Panc1 (cell line): Measurements from ENCODE around the gene CMTM6. TPM values are rescaled to one million over a fixed set of nuclear protein-coding genes. Genes with fewer than 3 reads are reported as not detected.

Experiments
- ATAC-seq: fragments of 200-7000 bp; cut with Tn5 transposase; 2 replicates; pipeline ENCODE4 v1.9.1; 2020; ENCODE audit warnings: mild to moderate bottlenecking, moderate library complexity
- BruUV-seq: library from RNA; stranded (reverse); fragments of 400-500 nt; replicated peaks from 2 replicates; lab custom pipeline; 2021; lab: Mats Ljungman, UMichigan
- CTCF ChIA-PET: fragments of 300-600 bp; sonication (Branson Sonifier 250); formaldehyde crosslinking; loops from one replicate; lab custom pipeline; 2022; ENCODE audit warnings: antibody characterized with exemption; lab: Charles Lee
- POLR2A ChIA-PET: fragments of 300-600 bp; sonication (Branson Sonifier 250); formaldehyde crosslinking; loops from one replicate; lab custom pipeline; 2022; ENCODE audit warnings: antibody characterized with exemption; lab: Charles Lee
- DNase-seq: peaks from one replicate; pipeline ENCODE4 v3.0.0-alpha.2; 2010; ENCODE audit warnings: low read depth, low spot score
- H3K27ac ChIP-seq: 2 replicates; pipeline ENCODE4 v1.5.1; 2011; ENCODE audit warnings: mild to moderate bottlenecking, low read length, inconsistent platforms
- H3K27me3 ChIP-seq: fragments of 200-500 bp; sonication (Bioruptor generic); 2 replicates; pipeline ENCODE4 v1.6.0; 2014; ENCODE audit warnings: low read length, inconsistent platforms; ENCODE audit not compliant: control insufficient read depth, insufficient read depth
- H3K36me3 ChIP-seq: fragments of 200-500 bp; sonication (Bioruptor generic); 2 replicates; pipeline ENCODE4 v1.5.1; 2014; ENCODE audit warnings: inconsistent platforms, mild to moderate bottlenecking, low read length, moderate library complexity; ENCODE audit not compliant: control insufficient read depth, insufficient read depth
- H3K4me1 ChIP-seq: 2 replicates; pipeline ENCODE4 v1.5.1; 2011; ENCODE audit warnings: inconsistent platforms, mild to moderate bottlenecking, low read length, moderate library complexity; ENCODE audit not compliant: control insufficient read depth, insufficient read depth
- H3K4me3 ChIP-seq, 2 experiments: 2 replicates each; pipeline ENCODE4 v1.5.1; 2011 to 2012; ENCODE audit warnings: low read depth in 2 of 2, low read length in 2 of 2, mild to moderate bottlenecking in 2 of 2, inconsistent platforms in 1 of 2, moderate library complexity in 1 of 2
- H3K9me3 ChIP-seq: fragments of 200-500 bp; sonication (Bioruptor generic); 2 replicates; pipeline ENCODE4 v1.5.1; 2014; ENCODE audit warnings: low read depth, mild to moderate bottlenecking, inconsistent platforms, low read length, moderate library complexity; ENCODE audit not compliant: control insufficient read depth, insufficient read depth
- CTCF ChIP-seq: fragments of 450-650 bp; IDR thresholded peaks from 2 replicates; pipeline ENCODE4 v1.5.1; 2017; ENCODE audit warnings: mild to moderate bottlenecking
- POLR2AphosphoS5 ChIP-seq: IDR thresholded peaks from 2 replicates; pipeline ENCODE4 v1.6.1; 2012; ENCODE audit warnings: mild to moderate bottlenecking, low read depth, low read length, moderate library complexity
- REST ChIP-seq, 2 experiments: IDR thresholded peaks; 2 replicates each; pipeline ENCODE4 v1.6.1; 2011 to 2012; ENCODE audit warnings: low read depth in 2 of 2, control low read depth in 1 of 2, low read length in 1 of 2, mild to moderate bottlenecking in 1 of 2, moderate library complexity in 1 of 2; ENCODE audit not compliant: insufficient read depth in 1 of 2
- SIN3A ChIP-seq: IDR thresholded peaks from 2 replicates; pipeline ENCODE4 v1.6.1; 2012; ENCODE audit warnings: low read depth, mild to moderate bottlenecking, low read length, moderate library complexity, borderline replicate concordance; ENCODE audit not compliant: insufficient read depth
- TCF7L2 ChIP-seq: IDR thresholded peaks from 2 replicates; pipeline ENCODE4 v1.6.1; 2011; ENCODE audit warnings: mild to moderate bottlenecking, low read depth, low read length, inconsistent platforms
- in situ Hi-C: cut with HindIII; loops from 2 replicates; pipeline ENCODE4 v1.10.0; 2016; ENCODE audit warnings: low sequenced_read_pairs, low pct_unique_long_range_greater_than_20kb
- intact Hi-C: fragments of 100-400 bp; cut with micrococcal nuclease; formaldehyde crosslinking; loops from one replicate; pipeline ENCODE4 v1.10.0; 2022; ENCODE audit not compliant: unreplicated experiment
- total RNA-seq: library from RNA; stranded (reverse); gene quantifications from one replicate; pipeline ENCODE4 v1.2.1, GENCODE V29; 2021; ENCODE audit not compliant: unreplicated experiment

CMTM6 gene
- total RNA-seq, 1 experiment from 2014 or later, result 56.4 TPM

GRCh38 chr3:32471246-32471645 lies 31.4 kb downstream of the CMTM6 start:
- peaks cover 22% of the 10 kb centered on the region for H3K4me1 ChIP-seq
- H3K4me3 ChIP-seq, result no peak overlapping the region
- no peaks in the 10 kb centered on the region for H3K36me3 ChIP-seq
- ATAC-seq (no peak), DNase-seq (no peak)
- ChIA-PET CTCF (no interaction called here), POLR2A (no interaction called here)
- H3K27me3 ChIP-seq, result no peaks in the 10 kb centered on the region
- no TSS peak for BruUV-seq
- in situ Hi-C loops (no loop called here), intact Hi-C loops (no loop called here)
- H3K27ac ChIP-seq, result peak overlapping the region; percentile 84
- no peak for TF ChIP-seq TCF7L2
- no peak for TF ChIP-seq REST (IDR thresholded peaks at IDR 0.05; ENCODE audit: insufficient read depth in 1 of 2, low read depth in 2 of 2, low read length in 1 of 2)
- TF ChIP-seq SIN3A, result no peak
- no peak for TF ChIP-seq POLR2AphosphoS5
- no peak for TF ChIP-seq CTCF
- no peaks in the 10 kb centered on the region for H3K9me3 ChIP-seq

- no TSS peak for BruUV-seq
- intact Hi-C loops, result no loop called here
- DNase-seq, result no peak
- H3K27me3 ChIP-seq, result no peaks in the 10 kb centered on the region
- TF ChIP-seq SIN3A (no peak), POLR2AphosphoS5 (no peak), TCF7L2 (no peak), REST (IDR thresholded peaks at IDR 0.05; ENCODE audit: insufficient read depth in 1 of 2, low read depth in 2 of 2, low read length in 1 of 2) (no peak), CTCF (no peak)
- in situ Hi-C loops, result no loop called here
- no peaks in the 10 kb centered on the region for H3K9me3 ChIP-seq
- no peak overlapping the region for H3K4me3 ChIP-seq
- ChIA-PET POLR2A (no interaction called here), CTCF (interaction anchor here (0.6 kb wide), 2 partner anchors 182 to 191 kb away, joined by 3 to 13 read pairs; no protein-coding TSS in a partner anchor)
- no peaks in the 10 kb centered on the region for H3K36me3 ChIP-seq
- H3K4me1 ChIP-seq, result peaks cover 22% of the 10 kb centered on the region
- peak overlapping the region; percentile 84 for H3K27ac ChIP-seq
- peak; percentile 11; the same call in 1 of the 2 replicates for ATAC-seq
These were observed 32.3 kb downstream of the CMTM6 start for GRCh38 chr3:32470362-32470761.
